Inflammatory macrophage treated with lipopolysaccharide for 1 hour (primary cell): ENCODE measurements around the gene KRT4.
"Not testable (repeated sequence)": the region's sequence is repeated elsewhere in the genome, so short reads cannot be mapped to it uniquely, and the experiment has no call there.

Source experiments
- DNase-seq, 2 donors: peaks; one replicate each; pipeline ENCODE4 v3.0.0-alpha.2; 2020 to 2022

Gene KRT4

DNA sequence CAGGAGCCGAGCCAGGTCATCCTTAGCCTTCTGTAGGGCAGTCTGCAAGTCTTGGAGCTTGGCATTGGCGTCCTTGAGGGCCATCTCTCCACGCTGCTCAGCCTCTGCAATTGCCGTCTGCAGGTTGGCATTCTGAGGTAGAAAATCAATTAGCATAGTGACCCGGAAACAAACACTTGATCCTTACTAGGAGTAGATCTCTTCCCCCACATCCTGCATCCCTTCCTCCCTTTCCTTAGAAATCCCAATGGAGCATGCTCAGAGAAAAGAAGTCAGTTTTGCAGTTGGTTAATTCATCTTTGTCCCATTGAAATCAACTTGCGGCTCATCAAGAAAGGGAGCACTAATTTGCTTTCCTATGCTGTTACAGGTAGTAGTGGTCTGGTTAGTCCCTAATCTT, 42.8 kb downstream of the KRT4 start:
- no peak for DNase-seq

DNA sequence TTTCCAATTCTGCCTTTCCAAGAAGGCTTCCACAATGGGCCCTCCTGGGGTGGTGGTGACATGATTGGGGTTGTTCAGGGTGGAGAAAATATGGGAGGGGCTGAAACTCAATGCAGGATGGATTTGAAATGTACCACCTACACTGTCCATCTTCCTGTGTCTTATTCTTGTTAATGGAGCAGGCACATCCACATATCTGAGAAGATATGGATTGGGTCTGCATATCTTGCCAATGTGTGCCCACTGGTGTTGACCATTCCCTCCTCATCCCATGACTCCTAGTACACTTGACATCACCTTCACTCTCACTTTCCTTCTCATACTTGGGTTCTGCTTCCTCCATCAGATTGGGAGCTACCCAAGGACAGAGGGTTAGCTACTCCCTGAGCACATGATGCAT, 44.0 kb downstream of the KRT4 start:
- DNase-seq, result no peak

GRCh38 chr12:52769354-52769753, 44.6 kb downstream of the KRT4 start:
- no peak for DNase-seq

- DNase-seq, result no peak
Observed at GRCh38 chr12:52768479-52769200, 45.3 kb downstream of the KRT4 start.

DNA sequence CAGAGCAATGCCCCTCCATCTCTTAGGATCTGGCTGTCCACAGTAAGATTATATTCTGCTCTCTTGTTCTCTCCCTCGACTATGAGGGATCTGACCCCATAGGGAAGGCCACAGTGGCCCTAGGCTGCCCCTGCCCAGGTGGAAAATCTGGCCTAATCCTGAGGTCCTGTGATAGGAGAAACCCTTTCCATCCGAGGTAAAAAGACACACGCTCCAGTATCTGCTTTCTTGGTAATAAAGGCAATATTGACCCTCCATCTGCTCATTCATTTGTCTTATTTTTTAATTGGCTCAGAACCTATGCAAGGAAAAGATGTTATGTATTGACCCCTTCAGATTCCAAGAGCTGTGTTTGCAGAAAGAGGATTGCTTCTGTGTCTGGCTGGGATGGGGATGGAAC, 46.5 kb downstream of the KRT4 start:
- no peak for DNase-seq

- no peak for DNase-seq
Observed at GRCh38 chr12:52767020-52767379, 46.9 kb downstream of the KRT4 start.

- DNase-seq, result no peak
Observed at GRCh38 chr12:52766351-52767019, 47.4 kb downstream of the KRT4 start.

GRCh38 chr12:52765702-52766101, 48.2 kb downstream of the KRT4 start:
- no peak for DNase-seq

DNA sequence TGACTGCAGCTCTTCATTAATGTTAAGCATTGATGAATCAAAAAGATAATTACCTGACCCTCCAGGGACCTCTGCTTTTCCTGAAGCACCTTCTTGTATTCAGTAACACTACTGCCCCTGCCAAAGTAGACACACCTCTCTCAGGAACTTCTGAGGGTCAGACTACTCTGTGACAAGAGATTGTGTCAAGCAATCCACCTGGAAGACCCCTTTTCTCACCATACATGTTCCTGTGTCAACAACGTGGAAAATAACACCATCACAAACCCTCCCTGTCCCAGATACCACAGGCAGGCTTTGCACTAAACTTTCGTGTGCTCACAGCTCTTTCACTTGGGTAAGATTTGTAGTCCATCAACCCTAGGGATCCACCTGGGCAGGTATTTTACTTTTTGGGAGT, 49.9 kb downstream of the KRT4 start:
- no peak for DNase-seq

DNA sequence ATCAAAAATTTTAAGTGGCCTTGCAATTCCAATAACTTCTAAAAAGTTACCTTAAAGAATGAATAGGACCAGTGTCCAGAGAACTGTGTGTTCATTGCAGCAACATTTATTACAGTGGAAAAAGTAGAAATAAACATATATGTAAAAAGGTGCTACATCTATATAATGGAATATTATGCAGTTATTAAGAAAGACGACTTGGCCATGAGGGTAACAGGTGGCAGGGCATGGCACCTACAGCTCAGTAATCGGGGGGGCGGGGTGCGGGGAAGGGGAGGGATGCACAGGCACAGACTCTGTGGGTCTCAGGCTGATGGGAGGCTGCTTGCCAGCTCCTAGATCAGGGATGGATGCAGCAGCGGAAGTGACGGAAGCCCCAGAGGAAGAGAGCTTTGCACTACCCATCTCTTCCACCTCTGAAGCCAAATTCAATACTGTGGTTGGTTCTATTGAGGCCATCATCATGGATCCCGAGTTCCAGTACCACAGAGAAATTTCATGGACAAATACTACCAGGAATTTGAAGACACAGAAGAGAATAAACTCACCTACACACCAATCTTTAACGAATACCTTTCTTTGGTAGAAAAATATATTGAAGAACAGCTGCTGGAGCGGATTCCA, 50.8 kb downstream of the KRT4 start:
- no peak for DNase-seq

DNA sequence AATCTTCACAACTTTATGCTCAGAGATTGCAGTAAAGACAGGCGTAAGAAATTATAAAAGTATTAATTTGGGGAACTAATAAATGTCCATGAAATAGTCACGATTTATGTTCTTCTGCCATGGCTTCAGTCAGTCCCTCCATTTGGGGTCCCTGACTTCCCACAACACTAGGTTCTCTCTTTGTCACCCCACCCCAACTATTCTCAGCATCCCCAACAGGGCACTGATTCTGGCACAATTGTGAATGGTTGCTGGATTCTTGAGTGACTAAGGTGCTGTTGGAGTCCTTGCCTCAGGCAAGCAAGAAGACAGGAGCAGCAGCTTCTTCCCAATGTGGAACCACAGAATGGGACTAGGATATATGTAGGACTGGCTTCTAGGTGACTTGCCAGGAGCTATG, 52.1 kb downstream of the KRT4 start:
- DNase-seq, result no peak

DNA sequence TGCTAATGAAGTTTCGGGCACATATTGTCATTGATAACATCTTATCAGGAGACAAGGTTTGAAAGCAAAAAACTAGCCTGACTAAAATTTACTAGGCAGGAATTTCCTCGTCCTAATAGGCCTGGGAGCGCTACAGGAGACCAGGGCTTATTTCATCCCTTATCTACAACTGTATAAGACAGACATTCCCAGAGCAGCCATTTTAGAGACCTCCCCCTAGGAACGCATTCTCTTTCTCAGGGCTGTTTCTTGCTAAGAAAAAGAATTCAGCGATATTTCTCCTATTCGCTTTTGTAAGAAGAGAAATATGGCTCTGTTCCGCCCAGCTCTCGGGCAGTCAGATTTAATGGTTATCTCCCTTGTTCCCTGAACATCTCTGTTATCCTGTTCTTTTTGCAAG, 52.7 kb downstream of the KRT4 start:
- not testable (repeated sequence) for DNase-seq

GRCh38 chr12:52760623-52761022, 53.3 kb downstream of the KRT4 start:
- no peak for DNase-seq

DNA sequence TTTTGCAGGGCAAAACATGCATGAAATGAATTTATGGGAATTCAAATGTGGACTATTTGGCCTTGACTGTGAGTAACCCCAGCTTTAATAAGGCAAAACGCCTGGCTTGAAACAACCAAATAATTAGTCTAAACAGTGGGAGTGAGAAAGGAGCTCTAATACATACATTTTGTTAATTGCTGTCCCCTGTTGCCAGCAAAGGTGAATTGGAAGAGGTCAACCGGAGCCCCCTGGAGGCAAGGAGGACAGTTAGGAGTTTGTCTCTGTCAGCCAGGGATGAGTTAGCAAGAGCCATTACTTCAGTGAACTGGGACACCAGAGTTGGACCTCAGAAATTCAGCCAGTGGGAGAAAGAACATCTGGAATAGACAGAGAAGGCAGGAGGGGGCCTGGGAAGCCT, 54.2 kb downstream of the KRT4 start:
- no peak for DNase-seq

DNA sequence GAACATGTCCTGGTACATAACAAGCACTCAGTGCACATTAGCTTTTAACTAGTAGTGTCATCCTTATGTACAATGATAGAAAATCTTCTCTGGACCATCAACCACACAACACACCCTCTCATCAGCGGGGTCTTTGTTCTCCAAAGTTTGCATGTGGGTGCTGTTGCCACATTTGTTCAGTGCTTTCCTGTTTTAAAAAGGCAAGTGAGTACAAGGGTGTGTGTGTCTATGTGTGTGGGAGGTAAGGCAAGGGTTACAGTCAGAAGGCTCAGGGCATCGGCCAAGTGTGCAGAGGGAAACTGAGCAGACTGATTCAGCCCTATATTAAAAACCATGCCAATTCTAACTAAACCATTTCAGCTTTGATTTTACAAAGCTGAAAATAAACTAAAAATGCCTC, 54.7 kb downstream of the KRT4 start:
- peak; percentile 12 to 54 for DNase-seq

DNA sequence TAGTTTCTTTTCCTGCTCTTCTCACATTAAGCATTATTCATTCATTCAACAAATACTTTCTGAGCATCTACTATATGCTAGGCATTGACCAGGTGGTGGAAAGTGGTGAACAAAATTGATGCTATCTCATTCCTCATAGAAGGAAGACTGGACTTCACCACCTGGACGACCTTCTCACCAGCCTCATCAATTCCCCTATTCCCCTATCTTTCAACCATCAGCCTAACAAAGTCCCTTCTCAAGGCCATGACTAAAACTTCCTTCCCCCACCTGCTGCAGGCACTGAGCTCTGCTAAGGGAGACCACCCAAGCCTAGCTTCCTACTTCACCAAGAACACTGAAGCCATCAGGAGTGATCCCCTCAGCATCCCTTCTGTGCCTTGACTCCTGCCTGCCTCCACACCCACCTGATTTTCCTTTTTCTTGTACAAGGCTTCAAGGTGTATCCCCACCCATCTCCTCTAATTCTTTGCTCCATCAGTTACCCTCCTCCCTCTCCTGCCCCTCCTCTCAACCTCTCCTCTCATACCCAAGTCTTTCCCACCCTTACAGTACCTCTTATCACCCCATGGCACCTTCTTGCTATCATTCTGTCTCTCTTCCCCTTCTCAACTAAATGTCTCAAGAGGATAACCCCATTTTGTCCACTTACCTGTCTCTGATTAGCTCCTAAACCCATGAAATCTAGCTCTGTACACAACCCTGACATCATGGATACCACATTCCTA, 56.3 kb downstream of the KRT4 start:
- no peak for DNase-seq
